Measurements from ENCODE around the gene HEY2. TPM values are rescaled to one million over a fixed set of nuclear protein-coding genes. Genes with fewer than 3 reads are reported as not detected.

HEY2 gene
- total RNA-seq, 1 experiment from 2014 or later: 0.66 TPM

- peak within 1 kb of the TSS; percentile 67 for H3K27ac ChIP-seq
- H3K4me3 ChIP-seq: peak within 1 kb of the TSS; percentile 92
- H3K9me3 ChIP-seq (replicated peaks): no peaks in the 10 kb centered on the region
- peaks cover 6% of the 10 kb centered on the region; the same call in 1 of the 2 replicates for H3K36me3 ChIP-seq
- peaks cover 20% of the 10 kb centered on the region for H3K4me1 ChIP-seq (replicated peaks)
- no peaks in the 10 kb centered on the region for H3K27me3 ChIP-seq (replicated peaks)
- peak; percentile 77 to 88 for DNase-seq (ENCODE audit: low read depth in 1 of 2, low spot score in 2 of 2)
Observed at GRCh38 chr6:125790358-125791150, 41.1 kb downstream of the HEY2 start, which contains the start of gene NCOA7. TSS of gene NCOA7 (plus strand) at chr6:125790960. CDS start at chr6:125815355, 24,395 bp downstream.

GRCh38 chr6:125791151-125791819 is 41.9 kb downstream of the HEY2 start:
- Histone ChIP-seq H3K27me3 (replicated peaks) (no peaks in the 10 kb centered on the region), H3K36me3 (peaks cover 6% of the 10 kb centered on the region; the same call in 1 of the 2 replicates), H3K4me3 (peak overlapping the region; percentile 92), H3K27ac (no peak overlapping the region), H3K9me3 (replicated peaks) (no peaks in the 10 kb centered on the region), H3K4me1 (replicated peaks) (peaks cover 20% of the 10 kb centered on the region)
- peak in 1 of 2 experiments; percentile 55 for DNase-seq (ENCODE audit: low read depth in 1 of 2, low spot score in 2 of 2)

GRCh38 chr6:125791820-125792165 is 42.4 kb downstream of the HEY2 start:
- peaks cover 6% of the 10 kb centered on the region; the same call in 1 of the 2 replicates for H3K36me3 ChIP-seq

GRCh38 chr6:125792172-125792571 is 42.7 kb downstream of the HEY2 start:
- H3K9me3 ChIP-seq (replicated peaks): no peaks in the 10 kb centered on the region
- no peak overlapping the region for H3K4me3 ChIP-seq
- DNase-seq (ENCODE audit: low read depth in 1 of 2, low spot score in 2 of 2): no peak
- H3K4me1 ChIP-seq (replicated peaks): peaks cover 20% of the 10 kb centered on the region
- H3K27ac ChIP-seq: no peak overlapping the region
- H3K36me3 ChIP-seq: peaks cover 6% of the 10 kb centered on the region; the same call in 1 of the 2 replicates
- no peaks in the 10 kb centered on the region for H3K27me3 ChIP-seq (replicated peaks)

More at GRCh38 chr6:125791820-125792165, 42.4 kb downstream of the HEY2 start:
- Histone ChIP-seq H3K4me3 (peak overlapping the region; percentile 92), H3K27ac (no peak overlapping the region), H3K27me3 (replicated peaks) (no peaks in the 10 kb centered on the region), H3K4me1 (replicated peaks) (peaks cover 20% of the 10 kb centered on the region), H3K9me3 (replicated peaks) (no peaks in the 10 kb centered on the region)
- no peak for DNase-seq (ENCODE audit: low read depth in 1 of 2, low spot score in 2 of 2)

GRCh38 chr6:125792680-125793079 is 43.2 kb downstream of the HEY2 start:
- Histone ChIP-seq H3K27ac (no peak overlapping the region), H3K27me3 (replicated peaks) (no peaks in the 10 kb centered on the region)
- no peak for DNase-seq (ENCODE audit: low read depth in 1 of 2, low spot score in 2 of 2)

GRCh38 chr6:125793280-125793679 is 43.8 kb downstream of the HEY2 start:
- H3K27ac ChIP-seq: no peak overlapping the region

More at GRCh38 chr6:125792680-125793079, 43.2 kb downstream of the HEY2 start:
- Histone ChIP-seq H3K36me3 (peaks cover 6% of the 10 kb centered on the region; the same call in 1 of the 2 replicates), H3K4me3 (no peak overlapping the region), H3K9me3 (replicated peaks) (no peaks in the 10 kb centered on the region), H3K4me1 (replicated peaks) (peaks cover 20% of the 10 kb centered on the region)

GRCh38 chr6:125793863-125794262 is 44.4 kb downstream of the HEY2 start:
- H3K4me3 ChIP-seq: no peak overlapping the region
- H3K27me3 ChIP-seq (replicated peaks): no peaks in the 10 kb centered on the region
- H3K4me1 ChIP-seq (replicated peaks): peaks cover 22% of the 10 kb centered on the region
- no peak for DNase-seq (ENCODE audit: low read depth in 1 of 2, low spot score in 2 of 2)
- H3K9me3 ChIP-seq (replicated peaks): no peaks in the 10 kb centered on the region
- H3K36me3 ChIP-seq: peaks cover 6% of the 10 kb centered on the region; the same call in 1 of the 2 replicates
- no peak overlapping the region for H3K27ac ChIP-seq

More at GRCh38 chr6:125793280-125793679, 43.8 kb downstream of the HEY2 start:
- DNase-seq (ENCODE audit: low read depth in 1 of 2, low spot score in 2 of 2): no peak
- H3K36me3 ChIP-seq: peaks cover 6% of the 10 kb centered on the region; the same call in 1 of the 2 replicates
- no peaks in the 10 kb centered on the region for H3K9me3 ChIP-seq (replicated peaks)
- H3K27me3 ChIP-seq (replicated peaks): no peaks in the 10 kb centered on the region
- peaks cover 20% of the 10 kb centered on the region for H3K4me1 ChIP-seq (replicated peaks)
- no peak overlapping the region for H3K4me3 ChIP-seq

- DNase-seq (ENCODE audit: low read depth in 1 of 2, low spot score in 2 of 2): no peak
- H3K9me3 ChIP-seq (replicated peaks): no peaks in the 10 kb centered on the region
Observed at GRCh38 chr6:125794342-125795137, 45.1 kb downstream of the HEY2 start.

GRCh38 chr6:125795301-125795700 is 45.9 kb downstream of the HEY2 start:
- H3K36me3 ChIP-seq: peaks cover 5% of the 10 kb centered on the region; the same call in 1 of the 2 replicates
- peaks cover 19% of the 10 kb centered on the region for H3K4me1 ChIP-seq (replicated peaks)
- H3K27ac ChIP-seq: no peak overlapping the region
- no peak overlapping the region for H3K4me3 ChIP-seq
- no peaks in the 10 kb centered on the region for H3K27me3 ChIP-seq (replicated peaks)
- no peaks in the 10 kb centered on the region for H3K9me3 ChIP-seq (replicated peaks)
- no peak for DNase-seq (ENCODE audit: low read depth in 1 of 2, low spot score in 2 of 2)

More at GRCh38 chr6:125794342-125795137, 45.1 kb downstream of the HEY2 start:
- Histone ChIP-seq H3K4me3 (no peak overlapping the region), H3K36me3 (peaks cover 6% of the 10 kb centered on the region; the same call in 1 of the 2 replicates), H3K4me1 (replicated peaks) (peaks cover 25% of the 10 kb centered on the region), H3K27me3 (replicated peaks) (no peaks in the 10 kb centered on the region), H3K27ac (no peak overlapping the region)

- DNase-seq (ENCODE audit: low read depth in 1 of 2, low spot score in 2 of 2): no peak
- Histone ChIP-seq H3K27me3 (replicated peaks) (no peaks in the 10 kb centered on the region), H3K9me3 (replicated peaks) (no peaks in the 10 kb centered on the region), H3K27ac (no peak overlapping the region), H3K36me3 (no peaks in the 10 kb centered on the region), H3K4me1 (replicated peaks) (peaks cover 19% of the 10 kb centered on the region), H3K4me3 (no peak overlapping the region)
Observed at GRCh38 chr6:125797120-125797885, 47.9 kb downstream of the HEY2 start.

- Histone ChIP-seq H3K4me1 (replicated peaks) (peaks cover 24% of the 10 kb centered on the region), H3K36me3 (no peaks in the 10 kb centered on the region), H3K27ac (no peak overlapping the region), H3K27me3 (replicated peaks) (no peaks in the 10 kb centered on the region), H3K9me3 (replicated peaks) (no peaks in the 10 kb centered on the region), H3K4me3 (no peak overlapping the region)
- no peak for DNase-seq (ENCODE audit: low read depth in 1 of 2, low spot score in 2 of 2)
Observed at GRCh38 chr6:125797886-125798444, 48.5 kb downstream of the HEY2 start.

GRCh38 chr6:125798734-125799508 is 49.5 kb downstream of the HEY2 start:
- no peaks in the 10 kb centered on the region for H3K9me3 ChIP-seq (replicated peaks)
- DNase-seq (ENCODE audit: low read depth in 1 of 2, low spot score in 2 of 2): peak in 1 of 2 experiments; percentile 27
- no peak overlapping the region for H3K27ac ChIP-seq
- H3K4me3 ChIP-seq: no peak overlapping the region
- H3K36me3 ChIP-seq: no peaks in the 10 kb centered on the region
- H3K27me3 ChIP-seq (replicated peaks): no peaks in the 10 kb centered on the region
- H3K4me1 ChIP-seq (replicated peaks): peaks cover 24% of the 10 kb centered on the region

Data from SJSA1 (cell line).